AG08396 (cell line): ENCODE measurements around the gene CMTM8.
A peak's percentile ranks its signal among the peaks of the same experiment; 100 is the strongest.
"Not testable (repeated sequence)": the region's sequence is repeated elsewhere in the genome, so short reads cannot be mapped to it uniquely, and the experiment has no call there.

Experiments used
- DNase-seq: peaks from one replicate; pipeline ENCODE4 v3.0.0; 2012; ENCODE audit warnings: low spot score, mixed read lengths

Gene CMTM8

GRCh38 chr3:32381922-32382321 is 143.4 kb downstream of the CMTM8 start:
- no peak for DNase-seq

GRCh38 chr3:32383136-32383711 is 144.7 kb downstream of the CMTM8 start:
- no peak for DNase-seq

GRCh38 chr3:32384938-32385337 is 146.5 kb downstream of the CMTM8 start:
- DNase-seq, result no peak

- no peak for DNase-seq
Measured at GRCh38 chr3:32387512-32387911, 149.0 kb downstream of the CMTM8 start.

GRCh38 chr3:32389577-32389976 is 151.1 kb downstream of the CMTM8 start:
- DNase-seq, result not testable (repeated sequence)

GRCh38 chr3:32391643-32392535 is 153.4 kb downstream of the CMTM8 start, which contains the start of gene CMTM7:
TSS of gene CMTM7 (plus strand) at chr3:32391853. CDS start at chr3:32391907, 54 bp downstream.
- peak; percentile 86 for DNase-seq

GRCh38 chr3:32392536-32393302 is 154.2 kb downstream of the CMTM8 start:
- DNase-seq, result peak; percentile 75

- no peak for DNase-seq
Measured at GRCh38 chr3:32395496-32395895, 157.0 kb downstream of the CMTM8 start.

GRCh38 chr3:32397941-32398340 is 159.5 kb downstream of the CMTM8 start:
- DNase-seq, result no peak

- no peak for DNase-seq
Measured at GRCh38 chr3:32398531-32398930, 160.1 kb downstream of the CMTM8 start.

GRCh38 chr3:32399030-32399620 is 160.6 kb downstream of the CMTM8 start:
- peak; percentile 61 for DNase-seq

- DNase-seq, result peak; percentile 25
Measured at GRCh38 chr3:32401126-32401525, 162.6 kb downstream of the CMTM8 start.

GRCh38 chr3:32401556-32402081 is 163.1 kb downstream of the CMTM8 start:
- peak; percentile 80 for DNase-seq

- no peak for DNase-seq
Measured at GRCh38 chr3:32403663-32404062, 165.2 kb downstream of the CMTM8 start.

GRCh38 chr3:32404714-32405113 is 166.2 kb downstream of the CMTM8 start:
- DNase-seq, result no peak

- DNase-seq, result no peak
Measured at GRCh38 chr3:32405155-32405554, 166.7 kb downstream of the CMTM8 start.

GRCh38 chr3:32405711-32406323 is 167.3 kb downstream of the CMTM8 start:
- DNase-seq, result no peak

GRCh38 chr3:32406486-32407408 is 168.3 kb downstream of the CMTM8 start:
- no peak for DNase-seq

- no peak for DNase-seq
Measured at GRCh38 chr3:32410367-32411246, 172.1 kb downstream of the CMTM8 start.
